Measurements from ENCODE around the gene HMGN4.
"Not testable (repeated sequence)": the region's sequence is repeated elsewhere in the genome, so short reads cannot be mapped to it uniquely, and the experiment has no call there.

HMGN4 gene

GRCh38 chr6:26537846-26538571, at the start of gene HMGN4:
HMGN4 (plus strand) TSS chr6:26538366; CDS start chr6:26545207, 6,841 bp downstream.
- Mint-ChIP-seq H3K9me3 (no peaks in the 10 kb centered on the region), H3K4me3 (peak within 1 kb of the TSS; percentile 92), H3K27ac (peak within 1 kb of the TSS; percentile 97 to 99), H3K4me1 (peaks cover 59% of the 10 kb centered on the region), H3K27me3 (no peaks in the 10 kb centered on the region)
- ATAC-seq (peak; percentile 75), DNase-seq (peak; percentile 82 to 85)

DNA sequence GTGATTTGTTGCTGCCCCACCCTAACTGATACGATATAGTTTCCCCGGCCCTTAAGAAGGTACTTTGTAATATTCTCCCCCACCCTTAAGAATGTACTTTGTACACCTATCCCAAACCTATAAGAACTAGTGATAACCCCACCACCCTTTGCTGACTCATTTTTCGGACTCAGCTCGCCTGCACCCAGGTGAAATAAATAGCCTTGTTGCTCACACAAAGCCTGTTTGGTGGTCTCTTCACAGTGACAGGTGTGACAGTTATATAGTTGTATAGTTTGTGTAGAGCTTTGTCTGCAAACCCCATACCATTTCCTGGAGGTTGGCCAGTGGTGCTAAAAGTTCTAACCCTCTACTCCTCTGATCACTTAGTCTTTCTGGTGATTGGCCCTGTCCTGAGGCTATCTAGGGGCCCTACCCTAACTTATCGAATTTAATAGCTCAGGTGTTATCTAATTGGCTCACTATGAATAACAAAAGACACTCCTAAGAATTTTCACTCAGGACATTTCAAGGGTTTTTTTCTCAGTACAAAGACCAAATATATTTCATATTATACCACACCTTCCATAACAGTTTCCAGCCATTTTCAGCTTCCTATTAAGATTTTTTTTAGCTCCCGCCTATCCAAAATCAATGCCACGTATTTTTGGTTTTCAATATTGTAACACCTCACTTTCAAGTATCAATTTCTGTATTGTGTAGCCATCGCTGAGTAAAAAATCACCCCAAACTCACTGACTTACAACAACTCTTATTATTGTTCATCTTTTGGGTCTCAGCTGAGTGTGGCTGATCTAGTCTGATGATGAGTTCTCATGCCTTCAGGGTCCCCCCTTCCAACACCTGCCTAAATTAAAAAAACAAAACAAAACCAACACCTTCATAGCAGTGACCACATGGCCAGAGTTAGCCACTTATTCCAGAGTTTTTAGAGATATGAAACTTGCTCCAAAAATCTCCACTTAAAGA, 47.9 kb upstream of the HMGN4 start:
- no peak for DNase-seq
- no peak overlapping the region for H3K4me3 Mint-ChIP-seq
- H3K9me3 Mint-ChIP-seq, result peaks cover 0 to 10% of the 10 kb centered on the region in 2 donors
- ATAC-seq, result no peak
- no peak overlapping the region for H3K27ac Mint-ChIP-seq
- H3K27me3 Mint-ChIP-seq, result no peaks in the 10 kb centered on the region
- H3K4me1 Mint-ChIP-seq, result peaks cover 23% of the 10 kb centered on the region

GRCh38 chr6:26491604-26492003, 46.6 kb upstream of the HMGN4 start:
- ATAC-seq (no peak), DNase-seq (no peak)
- Mint-ChIP-seq H3K27me3 (no peaks in the 10 kb centered on the region), H3K27ac (no peak overlapping the region), H3K9me3 (peaks cover 0 to 10% of the 10 kb centered on the region in 2 donors), H3K4me3 (no peak overlapping the region), H3K4me1 (peaks cover 23% of the 10 kb centered on the region)

DNA sequence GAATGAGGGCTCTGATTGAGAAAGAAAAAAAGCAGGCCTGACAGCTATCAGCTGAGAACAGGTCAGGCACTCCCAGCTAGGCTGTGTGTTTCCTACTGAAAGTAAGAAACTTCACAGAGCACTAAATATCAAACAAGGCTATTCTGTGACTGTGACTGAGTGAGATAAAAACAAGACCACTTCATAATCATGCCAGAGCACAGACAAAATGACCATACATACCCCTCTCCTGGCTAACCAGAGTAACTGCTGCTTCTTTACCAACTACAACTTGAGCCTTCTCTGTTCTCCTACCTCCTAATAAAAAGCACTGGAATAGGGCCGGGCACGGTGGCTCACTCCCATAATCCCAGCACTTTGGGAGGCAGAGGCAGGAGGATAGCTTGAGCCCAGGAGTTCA, 44.9 kb upstream of the HMGN4 start:
- Mint-ChIP-seq H3K27me3 (no peaks in the 10 kb centered on the region), H3K9me3 (no peaks in the 10 kb centered on the region), H3K4me3 (no peak overlapping the region), H3K4me1 (peaks cover 23% of the 10 kb centered on the region), H3K27ac (no peak overlapping the region)
- ATAC-seq (peak; percentile 80), DNase-seq (no peak)

DNA sequence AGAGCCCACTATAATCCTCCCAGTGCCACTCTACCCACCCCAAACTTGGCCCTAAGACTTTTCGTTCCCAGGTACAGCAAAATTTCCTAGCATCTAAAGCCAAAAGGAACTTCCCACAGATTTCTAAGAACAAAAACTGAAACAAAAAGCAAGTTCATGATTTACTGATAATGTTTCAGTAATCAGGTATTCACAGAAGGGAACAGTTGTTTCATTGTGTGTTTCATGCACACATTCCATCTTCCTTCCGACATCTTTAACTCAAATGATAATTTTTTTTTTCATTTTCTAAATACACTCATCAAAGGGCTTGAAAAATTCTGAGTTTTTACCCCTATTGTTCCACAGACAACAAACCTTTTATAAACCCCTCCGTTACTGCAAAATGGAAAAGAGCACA, 44.0 kb upstream of the HMGN4 start:
- DNase-seq (no peak), ATAC-seq (no peak)
- H3K4me1 Mint-ChIP-seq, result peaks cover 23% of the 10 kb centered on the region
- peak overlapping the region in 1 of 2 donors; percentile 5 for H3K27ac Mint-ChIP-seq
- H3K4me3 Mint-ChIP-seq, result peak overlapping the region in 1 of 2 donors; percentile 5
- H3K9me3 Mint-ChIP-seq, result no peaks in the 10 kb centered on the region
- no peaks in the 10 kb centered on the region for H3K27me3 Mint-ChIP-seq

DNA sequence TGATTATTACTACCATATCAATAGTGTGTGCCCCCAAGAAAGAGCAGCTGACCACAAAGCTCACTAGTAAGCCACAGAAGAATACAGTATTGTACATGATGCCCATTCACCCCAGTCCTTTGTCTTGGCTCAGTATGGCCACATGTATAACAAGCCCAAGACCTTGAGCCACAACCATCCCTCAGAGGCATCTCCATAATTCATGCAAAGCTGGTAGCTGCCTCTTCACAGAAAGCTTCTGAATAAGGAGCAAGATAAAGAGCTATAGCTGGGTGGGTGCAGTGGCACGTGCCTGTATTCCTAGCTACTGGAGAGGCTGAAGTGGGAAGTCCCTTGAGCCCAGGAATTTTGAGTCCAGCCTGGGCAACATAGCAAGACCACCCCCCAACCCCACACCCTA, 42.9 kb upstream of the HMGN4 start:
- no peak overlapping the region for H3K27ac Mint-ChIP-seq
- no peak for ATAC-seq
- H3K4me1 Mint-ChIP-seq, result peaks cover 23% of the 10 kb centered on the region
- no peaks in the 10 kb centered on the region for H3K9me3 Mint-ChIP-seq
- H3K27me3 Mint-ChIP-seq, result peaks cover 4% of the 10 kb centered on the region
- DNase-seq, result no peak
- no peak overlapping the region for H3K4me3 Mint-ChIP-seq

- peaks cover 27% of the 10 kb centered on the region for H3K27me3 Mint-ChIP-seq
- peaks cover 30% of the 10 kb centered on the region for H3K4me1 Mint-ChIP-seq
- no peaks in the 10 kb centered on the region for H3K9me3 Mint-ChIP-seq
- ATAC-seq, result no peak
- H3K4me3 Mint-ChIP-seq, result no peak overlapping the region
- DNase-seq, result no peak
- H3K27ac Mint-ChIP-seq, result no peak overlapping the region
Measured at GRCh38 chr6:26497610-26498009, 40.6 kb upstream of the HMGN4 start.

DNA sequence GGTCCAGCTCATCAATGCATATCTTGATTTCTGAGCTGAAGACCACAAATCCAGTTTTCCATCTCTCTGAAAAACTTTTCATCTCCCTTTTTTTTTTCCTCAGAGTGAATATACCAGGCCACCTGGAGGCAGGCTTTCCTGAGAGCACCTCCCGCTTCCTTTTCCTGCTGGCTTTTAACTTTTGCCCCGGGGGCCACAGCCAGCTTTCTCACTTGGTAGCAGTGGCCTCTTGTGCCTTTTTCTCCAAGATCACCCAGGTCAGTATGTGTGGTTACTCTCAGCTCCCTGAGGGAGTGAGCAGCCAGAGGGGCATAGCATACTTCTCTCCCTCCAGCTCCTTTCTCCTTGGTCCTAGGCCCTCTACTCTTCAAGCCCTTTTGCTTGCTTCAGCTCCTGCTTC, 38.1 kb upstream of the HMGN4 start, which contains the start of gene BTN1A1:
Gene BTN1A1 (plus strand): TSS at position 202 of the 400 bp plus-strand sequence. CDS start 984 bp downstream, outside the sequence.
- peaks cover 46% of the 10 kb centered on the region for H3K27me3 Mint-ChIP-seq
- peak within 1 kb of the TSS; percentile 14 to 83 for H3K4me3 Mint-ChIP-seq
- ATAC-seq, result no peak
- H3K4me1 Mint-ChIP-seq, result peaks cover 12% of the 10 kb centered on the region
- no peak within 1 kb of the TSS for H3K27ac Mint-ChIP-seq
- no peak for DNase-seq
- no peaks in the 10 kb centered on the region for H3K9me3 Mint-ChIP-seq

DNA sequence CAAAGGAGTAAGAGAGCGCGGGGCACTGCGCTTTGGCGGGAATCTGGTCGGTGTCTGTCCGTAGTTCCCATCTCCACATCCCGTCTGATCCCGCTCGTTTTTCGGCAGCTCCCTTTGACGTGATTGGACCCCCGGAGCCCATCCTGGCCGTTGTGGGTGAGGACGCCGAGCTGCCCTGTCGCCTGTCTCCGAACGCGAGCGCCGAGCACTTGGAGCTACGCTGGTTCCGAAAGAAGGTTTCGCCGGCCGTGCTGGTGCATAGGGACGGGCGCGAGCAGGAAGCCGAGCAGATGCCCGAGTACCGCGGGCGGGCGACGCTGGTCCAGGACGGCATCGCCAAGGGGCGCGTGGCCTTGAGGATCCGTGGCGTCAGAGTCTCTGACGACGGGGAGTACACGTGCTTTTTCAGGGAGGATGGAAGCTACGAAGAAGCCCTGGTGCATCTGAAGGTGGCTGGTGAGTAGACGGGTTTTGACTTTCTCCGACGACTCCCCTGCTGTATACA, 36.6 kb upstream of the HMGN4 start:
- peak; percentile 83 for ATAC-seq
- peak; percentile 36 for DNase-seq
- Mint-ChIP-seq H3K4me3 (peak overlapping the region; percentile 83 to 85), H3K4me1 (peaks cover 12% of the 10 kb centered on the region), H3K27ac (peak overlapping the region in 1 of 2 donors; percentile 76), H3K27me3 (peaks cover 46% of the 10 kb centered on the region), H3K9me3 (no peaks in the 10 kb centered on the region)

DNA sequence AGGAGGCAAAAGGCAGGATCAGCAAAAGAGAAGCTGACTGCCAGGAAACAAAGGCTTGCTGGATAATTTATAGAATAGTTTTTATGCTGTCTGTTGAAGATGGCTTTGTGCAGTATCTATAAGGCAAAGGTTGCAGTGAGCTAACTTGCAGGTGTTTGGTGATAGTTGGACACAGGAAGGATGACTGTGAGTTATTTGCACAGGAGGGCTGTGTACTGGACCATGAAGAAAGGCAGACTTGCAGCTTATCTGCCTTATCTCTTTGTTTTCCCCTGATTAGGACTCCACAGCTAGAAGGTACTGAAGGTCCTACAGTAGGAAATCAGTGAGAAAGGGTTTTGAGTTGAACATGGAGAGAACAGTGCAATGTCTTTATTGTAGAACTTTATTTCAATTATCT, 36.0 kb upstream of the HMGN4 start:
- Mint-ChIP-seq H3K27ac (peak overlapping the region in 1 of 2 donors; percentile 57), H3K4me3 (peak overlapping the region; percentile 83 to 85)

DNA sequence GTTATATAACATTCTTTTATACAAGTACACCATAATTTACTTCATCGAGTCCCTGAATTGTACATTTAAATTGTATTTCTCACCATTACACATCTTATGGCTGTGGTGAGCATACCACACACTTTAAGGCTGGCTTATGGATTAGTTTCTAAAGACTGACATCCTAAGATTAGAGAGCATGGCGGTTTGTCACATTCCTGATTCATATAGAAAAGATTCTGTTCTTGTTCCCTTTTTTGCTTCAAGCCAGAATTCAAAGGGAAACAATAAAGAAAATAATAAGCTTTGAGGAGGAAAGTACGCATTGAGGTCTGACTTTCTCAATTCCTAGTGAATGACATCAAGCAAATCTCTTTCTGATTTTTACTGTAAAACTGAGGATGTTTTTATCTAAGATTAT, 35.5 kb upstream of the HMGN4 start:
- no peak overlapping the region for H3K27ac Mint-ChIP-seq
- ATAC-seq (no peak), DNase-seq (no peak)
- no peaks in the 10 kb centered on the region for H3K9me3 Mint-ChIP-seq
- peaks cover 46% of the 10 kb centered on the region for H3K27me3 Mint-ChIP-seq
- no peak overlapping the region for H3K4me3 Mint-ChIP-seq
- H3K4me1 Mint-ChIP-seq, result peaks cover 12% of the 10 kb centered on the region

More for the DNA sequence above, 36.0 kb upstream of the HMGN4 start:
- Mint-ChIP-seq H3K4me1 (peaks cover 12% of the 10 kb centered on the region), H3K27me3 (peaks cover 46% of the 10 kb centered on the region), H3K9me3 (no peaks in the 10 kb centered on the region)
- ATAC-seq (no peak), DNase-seq (no peak)

- Mint-ChIP-seq H3K4me3 (no peak overlapping the region), H3K27me3 (peaks cover 18% of the 10 kb centered on the region)
- ATAC-seq, result no peak
Measured at GRCh38 chr6:26507658-26508057, 30.5 kb upstream of the HMGN4 start.

DNA sequence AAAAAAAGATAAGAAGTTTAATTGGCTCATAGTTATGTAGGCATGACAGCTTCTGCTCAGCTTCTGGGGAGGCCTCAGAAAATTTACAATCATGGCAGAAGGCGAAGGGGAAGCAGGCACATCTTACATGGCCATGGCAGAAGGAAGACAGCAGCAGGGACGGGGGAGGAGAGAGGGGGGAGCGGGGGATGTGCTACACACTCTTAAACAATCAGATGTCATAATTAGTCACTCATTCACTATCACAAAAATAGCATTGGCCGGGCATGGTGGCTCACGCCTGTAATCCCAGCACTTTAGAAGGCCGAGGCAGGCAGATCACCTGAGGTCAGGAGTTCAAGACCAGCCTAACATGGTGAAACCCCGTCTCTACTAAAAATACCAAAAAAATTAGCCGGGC, 27.1 kb upstream of the HMGN4 start:
- ATAC-seq, DNase-seq, H3K4me3 Mint-ChIP-seq, H3K9me3 Mint-ChIP-seq, H3K27ac Mint-ChIP-seq, H3K4me1 Mint-ChIP-seq, H3K27me3 Mint-ChIP-seq: not testable (repeated sequence)

More at GRCh38 chr6:26507658-26508057, 30.5 kb upstream of the HMGN4 start:
- DNase-seq, result no peak
- Mint-ChIP-seq H3K9me3 (no peaks in the 10 kb centered on the region), H3K4me1 (no peaks in the 10 kb centered on the region), H3K27ac (no peak overlapping the region)

DNA sequence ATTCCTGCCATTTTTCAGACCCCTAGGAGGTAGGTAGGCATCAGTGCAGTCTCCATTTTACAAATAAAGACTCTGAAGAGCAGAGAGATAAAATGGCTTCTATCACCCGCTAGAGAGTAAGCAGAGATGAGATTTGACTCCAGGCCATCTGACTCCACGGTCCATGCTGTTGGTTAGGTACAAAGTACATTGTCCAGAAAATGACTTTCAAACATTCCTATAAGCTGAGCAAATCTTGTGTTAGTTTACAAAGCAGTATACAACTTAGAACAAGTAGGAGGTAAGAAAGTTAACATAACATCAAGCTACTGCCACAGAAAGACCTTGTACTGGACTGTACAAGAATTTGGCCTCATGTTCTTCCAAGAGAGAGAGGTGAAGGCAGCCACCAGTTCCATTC, 23.2 kb upstream of the HMGN4 start:
- no peaks in the 10 kb centered on the region for H3K27me3 Mint-ChIP-seq
- H3K27ac Mint-ChIP-seq, result no peak overlapping the region
- H3K4me1 Mint-ChIP-seq, result peaks cover under 1% of the 10 kb centered on the region
- no peak for ATAC-seq
- no peaks in the 10 kb centered on the region for H3K9me3 Mint-ChIP-seq
- no peak for DNase-seq
- no peak overlapping the region for H3K4me3 Mint-ChIP-seq

GRCh38 chr6:26516481-26517427, 21.4 kb upstream of the HMGN4 start:
- no peaks in the 10 kb centered on the region for H3K27me3 Mint-ChIP-seq
- no peaks in the 10 kb centered on the region for H3K9me3 Mint-ChIP-seq
- no peak overlapping the region for H3K27ac Mint-ChIP-seq
- peaks cover 14% of the 10 kb centered on the region for H3K4me1 Mint-ChIP-seq
- H3K4me3 Mint-ChIP-seq, result no peak overlapping the region
- DNase-seq (no peak), ATAC-seq (no peak)

Data from stimulated activated naive CD8-positive, alpha-beta T cell treated with anti-CD3 and anti-CD28 coated beads, Interleukin-15, amount 100 ng/mL, for 72 hours (primary cell).